ENCODE results near the gene AAGAB. TPM values are rescaled to one million over a fixed set of nuclear protein-coding genes. Genes with fewer than 3 reads are reported as not detected.

The AAGAB gene
- polyA plus RNA-seq, 1 donor from 2014 or later = 114 TPM

DNA sequence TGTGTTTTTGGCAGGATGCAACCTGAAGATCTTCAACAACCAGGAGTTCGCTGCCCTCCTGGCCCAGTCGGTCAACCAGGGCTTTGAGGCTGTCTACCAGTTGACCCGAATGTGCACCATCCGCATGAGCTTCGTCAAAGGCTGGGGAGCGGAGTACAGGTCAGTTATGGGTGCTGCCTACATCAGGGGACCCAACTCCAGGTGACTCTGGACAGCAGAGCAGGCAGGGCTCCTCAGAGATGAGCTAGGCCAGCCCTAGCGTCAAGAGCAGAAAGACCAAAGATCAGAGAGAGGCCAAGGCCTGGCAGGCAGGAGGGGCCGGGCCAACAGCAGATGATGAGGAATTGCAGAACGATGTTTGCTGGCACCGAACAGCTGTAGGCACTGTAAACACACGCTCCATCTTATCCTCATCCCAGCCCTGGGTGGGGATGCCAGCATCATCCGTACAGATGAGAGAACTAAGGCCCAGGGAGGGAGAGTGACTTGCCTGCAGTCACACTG, 67.1 kb downstream of the AAGAB start:
- Histone ChIP-seq H3K36me3 (ENCODE audit: insufficient read depth, low read length) (no peaks in the 10 kb centered on the region), H3K4me2 (ENCODE audit: low read length) (no peak overlapping the region), H3K4me3 (ENCODE audit: low read length) (no peak overlapping the region), H4K20me1 (ENCODE audit: insufficient read depth) (no peaks in the 10 kb centered on the region), H3K9me2 (ENCODE audit: insufficient read depth, low read length) (no peaks in the 10 kb centered on the region), H3F3A (ENCODE audit: insufficient read depth, low read length, poor library complexity, severe bottlenecking) (no peaks in the 10 kb centered on the region), H3K9ac (ENCODE audit: low read length) (no peak overlapping the region), H3K9me3 (ENCODE audit: low read length) (no peaks in the 10 kb centered on the region), H3K27me3 (ENCODE audit: insufficient read depth, low read depth, low read length) (no peaks in the 10 kb centered on the region), H2AFZ (ENCODE audit: low read depth, low read length) (no peak overlapping the region), H3K79me2 (replicated peaks; ENCODE audit: insufficient read depth, low read length) (no peaks in the 10 kb centered on the region), H3K27ac (ENCODE audit: low read length) (no peak overlapping the region)
- TF ChIP-seq SMC3 (conservative IDR thresholded peaks at IDR 0.05; ENCODE audit: poor library complexity) (no peak), MXI1 (conservative IDR thresholded peaks at IDR 0.05; ENCODE audit: poor library complexity, severe bottlenecking) (no peak), EZH2 (IDR thresholded peaks at IDR 0.05; ENCODE audit: borderline replicate concordance, insufficient read depth, low read length, poor library complexity, severe bottlenecking) (no peak), POLR2AphosphoS5 (IDR thresholded peaks at IDR 0.05) (no peak), RAD21 (conservative IDR thresholded peaks at IDR 0.05) (no peak), TAF1 (IDR thresholded peaks at IDR 0.05; ENCODE audit: low read depth) (no peak), EP300 (conservative IDR thresholded peaks at IDR 0.05; ENCODE audit: poor library complexity, severe bottlenecking) (no peak)
- TF ChIP-seq, protein P1, sequence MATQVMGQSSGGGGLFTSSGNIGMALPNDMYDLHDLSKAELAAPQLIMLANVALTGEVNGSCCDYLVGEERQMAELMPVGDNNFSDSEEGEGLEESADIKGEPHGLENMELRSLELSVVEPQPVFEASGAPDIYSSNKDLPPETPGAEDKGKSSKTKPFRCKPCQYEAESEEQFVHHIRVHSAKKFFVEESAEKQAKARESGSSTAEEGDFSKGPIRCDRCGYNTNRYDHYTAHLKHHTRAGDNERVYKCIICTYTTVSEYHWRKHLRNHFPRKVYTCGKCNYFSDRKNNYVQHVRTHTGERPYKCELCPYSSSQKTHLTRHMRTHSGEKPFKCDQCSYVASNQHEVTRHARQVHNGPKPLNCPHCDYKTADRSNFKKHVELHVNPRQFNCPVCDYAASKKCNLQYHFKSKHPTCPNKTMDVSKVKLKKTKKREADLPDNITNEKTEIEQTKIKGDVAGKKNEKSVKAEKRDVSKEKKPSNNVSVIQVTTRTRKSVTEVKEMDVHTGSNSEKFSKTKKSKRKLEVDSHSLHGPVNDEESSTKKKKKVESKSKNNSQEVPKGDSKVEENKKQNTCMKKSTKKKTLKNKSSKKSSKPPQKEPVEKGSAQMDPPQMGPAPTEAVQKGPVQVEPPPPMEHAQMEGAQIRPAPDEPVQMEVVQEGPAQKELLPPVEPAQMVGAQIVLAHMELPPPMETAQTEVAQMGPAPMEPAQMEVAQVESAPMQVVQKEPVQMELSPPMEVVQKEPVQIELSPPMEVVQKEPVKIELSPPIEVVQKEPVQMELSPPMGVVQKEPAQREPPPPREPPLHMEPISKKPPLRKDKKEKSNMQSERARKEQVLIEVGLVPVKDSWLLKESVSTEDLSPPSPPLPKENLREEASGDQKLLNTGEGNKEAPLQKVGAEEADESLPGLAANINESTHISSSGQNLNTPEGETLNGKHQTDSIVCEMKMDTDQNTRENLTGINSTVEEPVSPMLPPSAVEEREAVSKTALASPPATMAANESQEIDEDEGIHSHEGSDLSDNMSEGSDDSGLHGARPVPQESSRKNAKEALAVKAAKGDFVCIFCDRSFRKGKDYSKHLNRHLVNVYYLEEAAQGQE (IDR thresholded peaks at IDR 0.05; ENCODE audit: borderline replicate concordance) = no peak
- TF ChIP-seq, protein P2, sequence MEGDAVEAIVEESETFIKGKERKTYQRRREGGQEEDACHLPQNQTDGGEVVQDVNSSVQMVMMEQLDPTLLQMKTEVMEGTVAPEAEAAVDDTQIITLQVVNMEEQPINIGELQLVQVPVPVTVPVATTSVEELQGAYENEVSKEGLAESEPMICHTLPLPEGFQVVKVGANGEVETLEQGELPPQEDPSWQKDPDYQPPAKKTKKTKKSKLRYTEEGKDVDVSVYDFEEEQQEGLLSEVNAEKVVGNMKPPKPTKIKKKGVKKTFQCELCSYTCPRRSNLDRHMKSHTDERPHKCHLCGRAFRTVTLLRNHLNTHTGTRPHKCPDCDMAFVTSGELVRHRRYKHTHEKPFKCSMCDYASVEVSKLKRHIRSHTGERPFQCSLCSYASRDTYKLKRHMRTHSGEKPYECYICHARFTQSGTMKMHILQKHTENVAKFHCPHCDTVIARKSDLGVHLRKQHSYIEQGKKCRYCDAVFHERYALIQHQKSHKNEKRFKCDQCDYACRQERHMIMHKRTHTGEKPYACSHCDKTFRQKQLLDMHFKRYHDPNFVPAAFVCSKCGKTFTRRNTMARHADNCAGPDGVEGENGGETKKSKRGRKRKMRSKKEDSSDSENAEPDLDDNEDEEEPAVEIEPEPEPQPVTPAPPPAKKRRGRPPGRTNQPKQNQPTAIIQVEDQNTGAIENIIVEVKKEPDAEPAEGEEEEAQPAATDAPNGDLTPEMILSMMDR (IDR thresholded peaks at IDR 0.05; ENCODE audit: poor library complexity, severe bottlenecking) = no peak

DNA sequence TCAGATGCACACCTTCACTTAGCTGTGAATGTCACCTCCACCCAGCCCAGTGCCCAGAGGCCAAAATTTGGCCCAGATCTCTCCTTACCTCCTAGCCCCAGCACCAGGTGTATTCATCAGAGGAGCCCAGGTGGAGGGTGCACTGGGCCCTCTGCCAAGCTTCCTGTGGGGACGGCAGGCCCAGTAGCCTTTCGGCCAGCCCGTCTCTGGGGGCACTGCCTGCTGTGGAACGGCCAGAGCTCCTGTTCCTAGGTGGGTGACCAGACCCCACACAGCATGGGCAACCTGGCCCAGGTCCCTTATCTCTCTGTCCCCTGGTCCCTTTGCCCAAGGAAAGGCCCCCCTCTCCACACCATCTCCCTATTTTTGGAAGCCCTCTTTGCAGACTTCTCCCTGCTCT, 67.8 kb downstream of the AAGAB start:
- H3K4me2 ChIP-seq (ENCODE audit: low read length) = no peak overlapping the region
- no peak overlapping the region for H2AFZ ChIP-seq (ENCODE audit: low read depth, low read length)
- H4K20me1 ChIP-seq (ENCODE audit: insufficient read depth) = no peaks in the 10 kb centered on the region
- no peak overlapping the region for H3K4me3 ChIP-seq (ENCODE audit: low read length)
- no peaks in the 10 kb centered on the region for H3K27me3 ChIP-seq (ENCODE audit: insufficient read depth, low read depth, low read length)
- H3K9me2 ChIP-seq (ENCODE audit: insufficient read depth, low read length) = no peaks in the 10 kb centered on the region
- no peak overlapping the region for H3K9ac ChIP-seq (ENCODE audit: low read length)
- H3K27ac ChIP-seq (ENCODE audit: low read length) = no peak overlapping the region
- no peaks in the 10 kb centered on the region for H3K36me3 ChIP-seq (ENCODE audit: insufficient read depth, low read length)
- H3K79me2 ChIP-seq (replicated peaks; ENCODE audit: insufficient read depth, low read length) = no peaks in the 10 kb centered on the region
- H3F3A ChIP-seq (ENCODE audit: insufficient read depth, low read length, poor library complexity, severe bottlenecking) = no peaks in the 10 kb centered on the region
- H3K9me3 ChIP-seq (ENCODE audit: low read length) = no peaks in the 10 kb centered on the region
- TF ChIP-seq EP300 (conservative IDR thresholded peaks at IDR 0.05; ENCODE audit: poor library complexity, severe bottlenecking) (no peak), POLR2AphosphoS5 (IDR thresholded peaks at IDR 0.05) (no peak), RAD21 (conservative IDR thresholded peaks at IDR 0.05) (no peak), EZH2 (IDR thresholded peaks at IDR 0.05; ENCODE audit: borderline replicate concordance, insufficient read depth, low read length, poor library complexity, severe bottlenecking) (no peak), SMC3 (conservative IDR thresholded peaks at IDR 0.05; ENCODE audit: poor library complexity) (no peak), TAF1 (IDR thresholded peaks at IDR 0.05; ENCODE audit: low read depth) (no peak), MXI1 (conservative IDR thresholded peaks at IDR 0.05; ENCODE audit: poor library complexity, severe bottlenecking) (no peak)
- TF ChIP-seq, protein P2 (IDR thresholded peaks at IDR 0.05; ENCODE audit: poor library complexity, severe bottlenecking) = no peak
- TF ChIP-seq, protein P1 (IDR thresholded peaks at IDR 0.05; ENCODE audit: borderline replicate concordance) = no peak

All from neural cell (in vitro differentiated cells).